C1 segment of cervical spinal cord (tissue), 14 donors: ENCODE measurements around the gene REEP1.

Source experiments
- DNase-seq, 14 donors: peaks; one replicate each; lab custom pipeline; 2025; lab: John Stamatoyannopoulos, UW

REEP1 gene

GRCh38 chr2:86305915-86306254 lies 31.5 kb downstream of the REEP1 start:
- no peak for DNase-seq

DNA sequence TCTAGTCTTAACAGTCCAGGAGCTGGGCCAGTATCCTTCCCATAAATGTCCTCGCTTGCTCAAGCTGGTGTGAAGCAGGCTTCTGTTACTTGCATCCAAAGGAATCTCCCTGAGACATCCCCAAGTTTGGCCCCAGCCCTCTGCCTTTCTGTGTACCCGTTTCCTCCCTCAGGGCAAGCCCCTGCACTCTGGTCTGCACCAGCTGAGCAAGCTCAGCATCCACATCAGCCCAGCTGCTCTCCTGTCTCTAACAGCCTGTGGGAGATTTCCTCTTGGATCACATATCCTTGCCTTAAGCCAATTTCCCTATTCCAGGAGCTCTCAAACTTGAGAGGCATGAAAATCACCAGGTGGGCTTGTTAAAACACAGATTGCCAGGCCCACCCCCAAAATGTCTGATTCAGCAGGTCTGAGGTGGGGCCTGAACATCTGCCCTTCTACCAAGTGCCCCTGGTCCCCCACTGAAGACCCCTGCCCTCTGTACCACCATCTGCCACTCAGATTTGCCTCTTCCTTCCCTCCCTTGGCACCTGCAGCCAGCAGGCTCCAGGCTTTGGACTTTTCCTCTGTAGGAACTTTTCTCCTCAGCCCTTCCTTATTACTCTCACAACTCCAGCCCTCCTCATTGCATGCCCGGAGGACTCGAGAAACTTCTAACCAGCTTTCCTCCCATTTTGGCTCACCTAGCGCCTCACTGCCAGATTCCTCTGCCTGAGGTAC lies 32.1 kb downstream of the REEP1 start:
- no peak for DNase-seq

DNA sequence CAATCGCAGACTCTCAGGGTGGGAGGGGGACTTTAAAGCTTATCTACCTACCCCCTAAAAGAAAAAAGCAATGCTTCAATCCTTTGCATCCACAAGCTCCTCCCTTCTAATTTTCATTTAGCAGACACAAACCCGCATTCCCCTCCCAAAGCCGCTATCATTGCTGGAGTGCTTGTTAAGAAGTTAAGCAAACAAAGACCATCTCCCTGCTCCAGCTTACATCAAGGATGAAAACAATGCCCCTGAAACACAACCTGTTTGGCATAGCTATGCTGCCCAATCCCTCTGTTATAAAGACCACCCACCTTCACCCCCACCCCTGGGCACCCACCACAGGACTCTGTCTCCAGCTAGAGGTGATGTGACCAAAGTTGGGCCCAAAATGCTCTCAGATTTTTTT lies 33.0 kb downstream of the REEP1 start:
- no peak for DNase-seq

GRCh38 chr2:86302320-86302719 lies 35.1 kb downstream of the REEP1 start:
- no peak for DNase-seq

DNA sequence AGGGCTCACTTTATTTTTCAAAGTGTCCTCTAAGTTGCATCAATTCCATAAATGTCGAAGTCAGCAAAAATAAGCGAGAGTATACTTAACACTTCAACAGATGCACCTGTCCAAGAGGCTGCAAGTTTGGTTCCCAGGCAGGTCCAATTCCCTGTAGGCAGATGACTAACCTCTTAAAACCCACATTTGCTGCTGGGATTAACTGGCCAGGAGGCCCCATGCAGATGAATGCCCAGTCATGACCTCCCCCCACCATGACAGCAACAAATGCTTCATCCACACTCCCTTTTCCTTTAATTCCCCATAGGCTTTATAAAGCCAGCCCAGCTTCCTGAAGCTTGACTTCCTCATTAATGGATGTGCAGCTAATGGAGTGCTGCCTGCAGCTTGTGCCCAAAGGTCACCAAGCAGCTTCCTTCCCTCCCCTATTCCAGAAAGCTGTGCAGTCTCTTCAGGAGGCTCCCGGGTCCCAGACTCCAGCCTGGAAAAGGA lies 35.7 kb downstream of the REEP1 start:
- DNase-seq: no peak

- DNase-seq: no peak
Observed at GRCh38 chr2:86301009-86301408, 36.4 kb downstream of the REEP1 start.

- no peak for DNase-seq
Observed at GRCh38 chr2:86300496-86300895, 36.9 kb downstream of the REEP1 start.

DNA sequence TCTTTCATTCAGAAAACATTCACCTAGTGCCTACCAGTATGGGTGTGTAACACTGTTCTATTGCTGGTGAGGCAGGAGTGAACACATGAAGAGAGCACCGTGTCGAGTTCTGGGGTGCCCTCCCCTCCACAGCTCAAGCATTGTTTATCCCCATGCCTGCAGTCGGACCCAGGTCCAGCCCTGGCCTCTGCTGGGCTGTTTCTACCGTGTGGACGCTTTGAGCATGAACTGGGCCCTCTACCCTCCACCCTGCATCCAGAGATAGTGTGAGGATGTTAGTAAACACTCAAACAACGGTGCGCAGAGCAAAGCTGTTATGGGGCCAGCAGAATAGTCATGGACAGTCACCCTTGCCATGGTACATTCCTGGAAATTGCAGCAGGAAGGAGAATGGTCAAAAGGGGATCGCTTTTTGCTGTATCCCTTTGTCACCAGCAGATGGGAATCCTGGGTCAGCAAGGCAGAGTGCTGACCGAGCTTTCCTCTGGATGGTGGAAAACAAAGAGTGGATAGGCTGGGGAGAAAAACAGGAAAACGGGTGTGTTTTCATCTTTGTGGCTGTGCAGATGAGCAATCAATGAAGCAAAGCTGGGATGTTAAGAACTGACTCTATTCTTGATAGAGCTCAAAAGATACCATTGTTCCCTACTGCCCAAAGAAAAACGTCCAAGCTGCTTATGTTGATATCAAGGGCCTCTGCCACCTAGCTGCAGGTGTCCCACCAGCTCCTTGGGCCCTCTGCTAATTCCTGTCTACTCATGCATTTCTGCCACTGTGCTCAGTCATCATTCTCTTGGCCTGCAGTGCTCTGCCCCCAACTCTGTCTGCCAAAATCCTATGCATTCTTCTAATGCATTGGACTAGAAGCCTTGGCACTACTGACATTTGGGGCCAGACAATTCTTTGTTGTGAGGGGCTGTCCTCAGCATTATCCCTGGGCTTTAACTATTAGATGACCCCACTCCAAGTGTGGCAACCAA lies 38.7 kb downstream of the REEP1 start:
- DNase-seq: peak in 7 of 14 donors; percentile 6 to 35 (median 25)

- DNase-seq: no peak
Observed at GRCh38 chr2:86297382-86298147, 39.9 kb downstream of the REEP1 start.

DNA sequence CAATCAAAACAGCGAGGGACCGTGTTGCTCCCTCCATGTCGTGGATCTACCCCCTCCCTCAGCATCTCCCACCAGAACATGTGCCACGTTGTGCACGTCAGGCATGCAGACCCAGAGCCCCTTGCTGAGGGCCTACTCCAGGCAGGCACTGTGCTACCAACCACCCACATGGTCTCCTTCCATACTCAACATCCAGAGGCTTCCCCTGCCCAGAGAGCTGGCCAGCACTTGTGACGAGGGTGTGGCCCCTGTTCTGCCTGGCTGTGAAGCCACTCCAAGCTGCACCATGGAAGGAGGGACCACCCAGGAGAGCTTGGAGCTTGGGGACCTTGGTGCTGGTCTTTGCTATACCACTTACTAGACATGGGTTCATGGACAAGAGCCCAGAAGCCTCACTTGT lies 40.5 kb downstream of the REEP1 start:
- DNase-seq: no peak

DNA sequence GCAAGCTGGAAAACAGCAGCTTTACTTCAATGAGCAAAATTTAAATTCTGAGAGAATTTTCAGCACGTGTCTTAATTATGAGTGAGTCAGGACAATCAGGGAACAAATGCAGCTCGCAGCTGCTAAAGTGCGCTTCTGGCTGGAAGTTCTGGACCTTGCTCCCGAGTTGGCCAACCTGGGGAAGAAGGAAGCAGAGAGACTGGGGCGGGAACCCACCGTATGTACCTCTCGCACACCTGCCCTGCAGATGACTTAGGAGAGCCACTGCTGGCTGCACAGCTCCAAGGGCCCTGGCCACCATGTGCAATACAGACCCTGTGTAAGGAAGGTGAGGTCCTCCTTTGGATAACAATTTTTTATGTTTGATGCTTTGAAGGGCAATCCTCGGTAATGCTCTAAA lies 42.4 kb downstream of the REEP1 start:
- DNase-seq: no peak

- no peak for DNase-seq
Observed at GRCh38 chr2:86293612-86294011, 43.8 kb downstream of the REEP1 start.

DNA sequence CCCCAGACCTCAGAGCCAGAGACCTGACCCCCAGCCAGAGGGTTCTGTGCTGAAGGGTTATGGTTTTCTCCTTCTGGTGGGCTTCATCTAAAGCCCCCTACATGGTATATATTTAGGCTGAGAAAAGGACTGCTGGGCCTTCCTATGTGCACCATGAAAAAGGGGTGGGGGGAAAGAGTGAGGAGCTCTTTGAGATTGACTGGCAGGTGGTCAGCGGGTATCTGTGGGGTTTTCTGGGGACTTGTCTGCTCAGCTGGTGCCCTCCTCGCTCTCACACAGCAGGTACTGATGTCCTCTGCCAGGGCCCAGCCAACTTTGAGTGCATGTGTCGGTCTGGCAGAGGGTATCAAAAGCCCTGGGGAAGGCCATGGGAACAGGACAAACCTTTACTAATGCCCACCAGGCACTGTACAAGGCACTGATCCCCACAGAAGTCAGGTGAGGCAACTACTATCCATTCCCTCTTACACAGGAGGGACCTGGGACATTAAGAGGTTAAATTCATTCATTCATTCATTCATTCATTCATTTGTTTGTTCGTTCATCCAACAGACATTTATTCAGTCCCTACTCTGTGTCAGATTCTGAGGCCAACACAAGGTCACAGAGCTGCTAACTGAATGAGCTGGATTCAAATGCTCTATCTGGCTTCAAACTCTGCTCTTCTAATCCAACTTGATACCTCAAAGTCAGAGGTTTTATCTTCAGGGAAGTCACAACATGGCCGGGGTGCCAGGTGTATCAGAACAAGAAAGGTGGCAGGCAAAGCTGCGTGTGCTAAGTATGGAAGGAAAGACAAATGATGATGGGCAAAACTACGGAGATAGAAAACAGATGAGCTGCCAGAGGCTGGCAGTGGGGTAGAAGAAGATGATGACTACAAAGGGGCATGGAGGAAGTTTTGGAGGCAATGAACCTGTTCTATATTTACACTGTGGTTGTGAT lies 44.6 kb downstream of the REEP1 start:
- DNase-seq: no peak

GRCh38 chr2:86291328-86291662 lies 46.1 kb downstream of the REEP1 start:
- DNase-seq: no peak

DNA sequence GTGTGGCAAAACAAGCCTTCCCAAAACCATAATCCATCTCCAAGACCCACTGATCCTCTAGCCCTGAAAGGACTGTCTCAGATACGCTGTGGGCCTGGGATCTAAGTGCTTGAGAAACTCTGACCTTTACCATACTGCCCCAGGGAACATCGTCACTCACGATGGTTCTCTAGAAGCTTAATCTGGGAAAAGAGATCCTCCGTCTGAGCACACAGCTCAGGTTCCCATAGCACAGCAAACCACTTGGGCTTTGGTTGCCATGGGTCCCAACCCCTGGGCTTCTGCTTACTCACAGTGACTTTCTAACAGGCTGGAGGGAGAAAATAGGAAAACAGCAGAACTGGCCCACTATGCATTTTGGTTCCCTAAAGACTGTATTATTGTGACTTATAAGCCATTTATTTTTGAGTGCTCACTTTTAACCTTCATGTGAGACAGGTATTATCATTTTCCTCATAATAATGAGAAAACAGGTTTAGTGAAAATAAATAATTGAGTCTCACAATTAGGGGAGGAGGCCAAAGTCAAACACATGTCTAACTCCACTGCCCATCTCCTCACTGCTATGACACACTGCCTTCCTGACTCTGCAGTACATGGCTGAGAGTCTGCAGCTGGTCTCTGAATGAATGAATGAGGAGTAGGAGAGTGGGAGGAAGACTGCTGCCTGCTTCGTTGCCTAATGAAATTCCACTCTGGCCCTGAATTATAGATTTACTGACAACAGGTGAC lies 46.7 kb downstream of the REEP1 start:
- DNase-seq: no peak

DNA sequence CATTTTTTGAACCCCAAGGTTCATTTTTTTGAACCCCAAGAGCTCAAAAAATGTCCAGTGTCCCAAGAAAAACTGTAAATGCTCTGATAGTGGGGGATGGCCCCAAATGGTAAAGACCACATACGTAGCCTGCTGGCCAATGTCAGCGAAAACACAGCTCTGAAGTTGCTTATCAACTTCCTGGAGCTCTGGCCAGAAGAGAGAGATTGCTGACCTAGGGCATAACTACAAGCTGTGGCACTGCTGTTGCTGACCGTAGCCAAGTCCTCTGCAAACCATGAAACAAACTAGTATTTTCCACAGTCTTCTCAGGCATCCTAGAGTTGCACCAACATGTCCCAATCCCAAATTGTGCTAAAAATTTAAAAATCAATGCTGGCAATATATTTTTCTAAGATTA lies 50.9 kb downstream of the REEP1 start:
- no peak for DNase-seq

DNA sequence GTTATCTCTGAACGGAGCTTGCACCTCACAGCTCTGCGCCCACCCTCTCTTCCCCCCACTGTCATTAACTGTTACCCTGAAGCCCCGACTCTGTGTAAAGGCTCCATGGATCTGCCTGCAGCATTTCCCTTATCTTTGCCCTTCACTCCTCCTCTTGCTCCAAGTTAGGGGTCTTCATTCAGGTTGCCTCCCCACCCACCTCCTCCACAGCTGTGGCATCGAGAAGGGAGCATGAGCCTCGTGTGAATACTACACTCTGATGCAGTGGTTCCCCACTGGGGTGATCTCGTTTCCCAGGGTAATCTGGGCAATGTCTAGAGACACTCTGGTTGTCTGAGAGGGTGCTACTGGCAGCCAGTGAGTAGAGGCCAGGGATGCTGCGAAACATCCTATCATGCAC lies 51.4 kb downstream of the REEP1 start:
- DNase-seq: no peak

- DNase-seq: no peak
Observed at GRCh38 chr2:86285571-86285970, 51.9 kb downstream of the REEP1 start.

DNA sequence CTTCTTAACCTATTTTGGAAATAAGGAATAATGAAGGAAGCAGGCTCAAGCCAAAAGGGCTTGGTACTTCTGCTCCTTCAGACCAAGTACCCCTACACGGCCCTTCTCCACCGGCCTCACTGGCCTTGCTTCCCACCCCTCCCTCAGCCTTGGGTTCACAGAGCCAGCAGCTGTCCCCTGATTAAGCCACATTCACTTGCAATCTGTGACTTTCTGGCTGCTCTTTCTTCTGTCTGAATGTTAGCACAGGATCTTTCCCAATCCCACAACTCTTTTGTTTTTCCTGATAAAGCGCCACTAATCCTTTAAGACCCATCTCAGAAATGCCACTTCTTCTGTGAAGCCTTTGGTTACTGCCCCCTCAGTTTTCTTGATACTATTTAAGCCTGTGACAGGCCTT lies 52.4 kb downstream of the REEP1 start:
- no peak for DNase-seq

GRCh38 chr2:86284401-86284841 lies 53.0 kb downstream of the REEP1 start:
- DNase-seq: no peak
